ENCODE measurements around the gene ITIH3.

Gene ITIH3

GRCh38 chr3:52820736-52821135 is 26.1 kb downstream of the ITIH3 start:
- peak; percentile 52 for TF ChIP-seq CTCF (IDR thresholded peaks at IDR 0.05; ENCODE audit: extremely low read depth, missing control alignments)
- peak; percentile 63 for DNase-seq (ENCODE audit: low spot score)

GRCh38 chr3:52822363-52822762 is 27.8 kb downstream of the ITIH3 start:
- DNase-seq (ENCODE audit: low spot score): no peak
- TF ChIP-seq CTCF (IDR thresholded peaks at IDR 0.05; ENCODE audit: extremely low read depth, missing control alignments): no peak

GRCh38 chr3:52824037-52824436 is 29.4 kb downstream of the ITIH3 start:
- no peak for DNase-seq (ENCODE audit: low spot score)
- TF ChIP-seq CTCF (IDR thresholded peaks at IDR 0.05; ENCODE audit: extremely low read depth, missing control alignments): no peak

- no peak for DNase-seq (ENCODE audit: low spot score)
- TF ChIP-seq CTCF (IDR thresholded peaks at IDR 0.05; ENCODE audit: extremely low read depth, missing control alignments): no peak
Observed at GRCh38 chr3:52827441-52827840, 32.8 kb downstream of the ITIH3 start.

GRCh38 chr3:52827866-52828376 is 33.3 kb downstream of the ITIH3 start:
- TF ChIP-seq CTCF (IDR thresholded peaks at IDR 0.05; ENCODE audit: extremely low read depth, missing control alignments): no peak
- DNase-seq (ENCODE audit: low spot score): no peak

- TF ChIP-seq CTCF (IDR thresholded peaks at IDR 0.05; ENCODE audit: extremely low read depth, missing control alignments): no peak
- no peak for DNase-seq (ENCODE audit: low spot score)
Observed at GRCh38 chr3:52829482-52829881, 34.9 kb downstream of the ITIH3 start.

GRCh38 chr3:52829906-52830463 is 35.4 kb downstream of the ITIH3 start:
- no peak for DNase-seq (ENCODE audit: low spot score)
- no peak for TF ChIP-seq CTCF (IDR thresholded peaks at IDR 0.05; ENCODE audit: extremely low read depth, missing control alignments)

All from GM20000 (cell line).